GM12864 (cell line): ENCODE results near the gene LYRM4.

Experiments used
- DNase-seq: peaks from one replicate; pipeline ENCODE4 v3.0.0-alpha.2; 2011; ENCODE audit warnings: low read depth
- H3K4me3 ChIP-seq: 2 replicates; pipeline ENCODE4 v1.5.1; 2011; ENCODE audit warnings: mild to moderate bottlenecking, low read depth, low read length, control low read depth
- TF ChIP-seq, protein P1 (sequence below): IDR thresholded peaks from 2 replicates; pipeline ENCODE4 v1.5.1; 2011; ENCODE audit warnings: low read depth, mild to moderate bottlenecking, moderate library complexity, low read length, control low read depth, inconsistent platforms; ENCODE audit errors: missing control alignments

LYRM4 gene

DNA sequence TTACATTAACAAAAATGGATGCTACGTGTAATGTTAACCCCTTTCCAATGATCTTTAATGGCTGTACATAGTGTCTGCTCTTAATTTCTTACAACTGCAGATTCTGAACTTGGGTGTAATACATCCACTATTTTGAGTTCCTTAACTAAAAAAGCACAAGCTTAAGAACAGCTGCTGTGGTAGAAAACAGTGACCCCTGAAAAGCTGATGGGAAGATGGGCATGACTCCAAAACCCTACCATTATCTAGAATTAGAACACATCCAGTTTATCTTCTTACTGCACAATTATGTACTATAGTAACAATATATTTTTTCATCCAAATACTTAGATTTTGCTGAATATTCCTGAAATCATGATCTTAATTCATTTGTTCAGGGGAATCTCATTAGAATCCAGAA is 49.3 kb downstream of the LYRM4 start:
- DNase-seq = no peak
- H3K4me3 ChIP-seq = no peak overlapping the region
- TF ChIP-seq, protein P1, sequence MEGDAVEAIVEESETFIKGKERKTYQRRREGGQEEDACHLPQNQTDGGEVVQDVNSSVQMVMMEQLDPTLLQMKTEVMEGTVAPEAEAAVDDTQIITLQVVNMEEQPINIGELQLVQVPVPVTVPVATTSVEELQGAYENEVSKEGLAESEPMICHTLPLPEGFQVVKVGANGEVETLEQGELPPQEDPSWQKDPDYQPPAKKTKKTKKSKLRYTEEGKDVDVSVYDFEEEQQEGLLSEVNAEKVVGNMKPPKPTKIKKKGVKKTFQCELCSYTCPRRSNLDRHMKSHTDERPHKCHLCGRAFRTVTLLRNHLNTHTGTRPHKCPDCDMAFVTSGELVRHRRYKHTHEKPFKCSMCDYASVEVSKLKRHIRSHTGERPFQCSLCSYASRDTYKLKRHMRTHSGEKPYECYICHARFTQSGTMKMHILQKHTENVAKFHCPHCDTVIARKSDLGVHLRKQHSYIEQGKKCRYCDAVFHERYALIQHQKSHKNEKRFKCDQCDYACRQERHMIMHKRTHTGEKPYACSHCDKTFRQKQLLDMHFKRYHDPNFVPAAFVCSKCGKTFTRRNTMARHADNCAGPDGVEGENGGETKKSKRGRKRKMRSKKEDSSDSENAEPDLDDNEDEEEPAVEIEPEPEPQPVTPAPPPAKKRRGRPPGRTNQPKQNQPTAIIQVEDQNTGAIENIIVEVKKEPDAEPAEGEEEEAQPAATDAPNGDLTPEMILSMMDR = no peak

DNA sequence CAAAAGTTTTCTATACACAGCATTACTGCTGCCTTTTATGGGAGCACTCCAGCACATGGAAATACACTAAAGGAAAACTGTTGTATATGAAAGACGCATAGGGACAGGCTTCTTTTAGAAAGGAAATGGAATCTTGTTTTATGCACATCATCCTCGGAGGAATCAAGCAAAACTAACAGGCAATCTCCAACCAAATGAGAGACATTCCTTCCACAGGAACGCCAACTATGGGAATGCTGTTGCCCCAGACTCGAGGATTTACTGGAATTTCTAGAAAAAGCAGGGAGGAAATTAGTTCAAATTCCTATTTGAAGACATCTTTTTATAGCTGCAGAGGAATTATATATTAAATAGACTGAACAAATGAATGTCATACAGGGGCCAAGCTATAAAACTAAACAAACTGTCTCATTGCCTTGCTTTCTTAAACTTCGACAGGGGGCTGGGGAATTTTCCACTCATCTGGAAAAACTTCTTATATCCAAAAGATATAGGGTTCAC is 52.2 kb downstream of the LYRM4 start:
- no peak overlapping the region for H3K4me3 ChIP-seq
- TF ChIP-seq, protein P1 = no peak
- no peak for DNase-seq

DNA sequence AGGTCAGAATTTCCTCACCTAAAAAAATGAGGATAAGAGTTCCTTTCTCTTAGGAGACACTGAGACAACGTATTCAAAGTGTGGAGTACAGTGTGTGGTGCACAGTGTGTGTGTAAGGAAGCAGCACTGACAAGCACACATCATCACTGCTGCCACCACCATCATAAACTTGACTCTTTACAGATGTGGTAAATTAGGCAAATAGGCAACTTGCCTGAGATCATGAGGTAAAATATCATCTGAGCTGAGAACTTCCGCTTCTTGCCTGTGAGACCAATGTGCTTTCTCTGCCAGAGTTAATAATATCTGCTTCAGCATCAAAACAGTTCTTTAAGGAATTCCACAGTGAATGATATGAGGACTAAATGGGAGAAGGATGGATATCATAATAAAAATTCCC is 52.7 kb downstream of the LYRM4 start:
- TF ChIP-seq, protein P1 = no peak
- H3K4me3 ChIP-seq = no peak overlapping the region

DNA sequence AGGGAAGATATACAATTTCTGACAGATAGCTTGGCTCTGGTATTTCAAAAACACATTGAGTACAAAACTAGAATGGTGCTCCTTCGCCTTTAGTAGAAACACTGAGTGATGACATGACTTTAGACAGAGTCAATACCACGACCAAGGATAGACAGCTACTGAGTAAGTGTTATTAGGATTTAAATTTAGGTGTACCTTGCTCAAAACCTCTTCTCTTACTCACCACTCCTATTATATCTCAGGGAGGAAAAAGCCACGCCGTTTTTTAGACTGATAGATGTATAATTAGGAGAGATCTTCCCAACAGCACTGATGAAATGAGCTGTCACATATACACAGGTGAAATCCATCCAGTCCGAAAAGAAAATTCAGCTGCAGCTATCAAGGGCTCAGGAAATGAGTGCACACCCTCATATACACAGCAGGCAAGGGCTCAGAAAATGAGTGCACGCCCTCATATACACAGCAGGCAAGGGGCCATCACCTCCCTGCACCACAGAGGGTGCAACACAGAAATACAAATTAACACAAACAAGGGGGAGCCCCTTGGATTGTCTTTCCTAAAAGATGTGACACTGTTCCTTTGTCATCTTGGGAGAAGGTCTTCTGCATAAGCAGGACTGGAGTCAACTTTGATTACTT is 53.7 kb downstream of the LYRM4 start:
- no peak for DNase-seq
- TF ChIP-seq, protein P1 = no peak
- no peak overlapping the region for H3K4me3 ChIP-seq

More for the DNA sequence above, 52.7 kb downstream of the LYRM4 start:
- peak; percentile 16 for DNase-seq

DNA sequence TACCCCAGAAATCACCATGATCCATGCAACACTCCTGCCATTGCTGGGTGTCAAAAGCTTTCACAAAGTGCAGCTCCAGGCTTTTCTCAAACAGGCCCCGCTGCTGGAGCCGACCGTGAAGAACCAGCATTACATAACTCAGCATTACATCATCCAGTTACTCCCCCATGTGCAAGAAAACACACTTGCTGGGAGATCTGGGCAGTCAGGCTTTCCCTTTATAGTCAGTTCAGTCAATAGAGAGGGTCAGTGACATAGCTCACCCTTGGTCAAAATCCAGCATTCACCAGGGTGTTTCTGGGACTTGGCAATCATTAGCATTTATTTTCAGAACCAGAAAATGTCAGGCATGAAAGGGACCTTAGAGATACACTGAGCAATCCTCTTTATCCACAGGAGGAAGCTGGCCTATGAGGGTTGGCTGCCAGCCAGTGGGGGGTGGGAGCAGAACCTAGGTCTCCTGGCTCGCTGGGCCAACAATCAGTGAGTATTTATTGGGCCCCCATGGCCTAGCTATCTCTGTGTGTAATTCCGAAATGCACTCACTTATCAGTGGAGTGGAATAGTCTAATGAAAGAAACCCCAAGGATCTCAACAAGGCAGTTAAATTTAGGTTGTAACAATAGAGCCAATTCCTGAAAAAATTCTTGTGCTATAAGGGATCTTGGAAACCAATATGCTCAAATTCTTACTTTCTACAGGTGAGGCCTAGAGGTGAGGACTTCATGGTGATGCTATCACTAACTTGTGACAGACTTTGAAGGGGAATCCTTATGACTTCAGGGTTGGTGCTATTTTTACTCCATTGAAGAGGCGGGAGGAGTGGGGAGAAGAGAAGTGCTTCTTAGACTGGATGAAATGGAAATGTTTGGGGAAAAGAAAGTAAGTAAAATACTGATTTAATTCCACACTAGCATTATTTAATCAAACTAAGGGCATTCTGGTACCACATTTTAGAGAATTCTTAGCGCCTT is 54.6 kb downstream of the LYRM4 start:
- no peak for DNase-seq
- no peak overlapping the region for H3K4me3 ChIP-seq
- TF ChIP-seq, protein P1 = no peak

DNA sequence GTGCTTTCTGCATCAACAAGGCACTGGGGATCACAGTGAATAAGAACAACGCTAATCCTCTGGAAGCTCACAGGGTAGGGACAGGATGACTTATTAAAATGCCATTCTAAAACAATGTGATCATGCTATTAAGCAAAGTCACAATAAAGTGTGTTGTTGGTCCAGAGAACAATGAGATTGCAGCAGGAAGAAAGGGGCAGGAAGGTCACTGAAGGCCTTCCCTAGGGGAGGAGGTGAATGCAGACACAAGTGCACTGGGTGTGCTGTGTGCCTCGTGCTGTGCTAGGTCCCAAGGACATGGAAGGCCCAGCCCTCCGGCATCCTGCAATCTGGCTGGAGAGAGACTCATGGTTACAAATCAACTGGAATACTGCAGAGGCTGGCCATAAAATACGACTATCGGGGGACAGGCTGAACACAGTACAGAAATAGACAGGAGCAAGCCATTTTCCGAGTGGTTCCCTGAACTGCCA is 55.7 kb downstream of the LYRM4 start:
- TF ChIP-seq, protein P1 = no peak
- H3K4me3 ChIP-seq = no peak overlapping the region
- DNase-seq = no peak
